AG10803 (cell line): ENCODE data around the gene RFX1.

Source experiments
- DNase-seq: peaks from one replicate; pipeline ENCODE4 v3.0.0; 2010; ENCODE audit warnings: low read depth
- H3K4me3 ChIP-seq: 2 replicates; pipeline ENCODE4 v1.5.1; 2011; ENCODE audit warnings: mild to moderate bottlenecking, low read length, control low read depth
- CTCF ChIP-seq: conservative IDR thresholded peaks from 2 replicates; pipeline ENCODE4 v1.5.1; 2011; ENCODE audit warnings: mild to moderate bottlenecking, low read length, control low read depth, inconsistent platforms

The RFX1 gene

GRCh38 chr19:13986348-13986904, 19.7 kb downstream of the RFX1 start:
- H3K4me3 ChIP-seq = peak overlapping the region; percentile 27
- no peak for TF ChIP-seq CTCF
- DNase-seq = peak; percentile 71

- no peak for DNase-seq
- H3K4me3 ChIP-seq = no peak overlapping the region; the same call in 1 of the 2 replicates
- TF ChIP-seq CTCF = no peak
Observed at GRCh38 chr19:13985771-13986347, 20.3 kb downstream of the RFX1 start.

GRCh38 chr19:13984875-13985741, 21.0 kb downstream of the RFX1 start:
- no peak for DNase-seq
- TF ChIP-seq CTCF = no peak
- no peak overlapping the region for H3K4me3 ChIP-seq

GRCh38 chr19:13984186-13984585, 21.9 kb downstream of the RFX1 start:
- no peak overlapping the region for H3K4me3 ChIP-seq
- DNase-seq = no peak
- no peak for TF ChIP-seq CTCF

GRCh38 chr19:13983213-13983889, 22.8 kb downstream of the RFX1 start:
- no peak for DNase-seq
- H3K4me3 ChIP-seq = no peak overlapping the region
- no peak for TF ChIP-seq CTCF

GRCh38 chr19:13982773-13983172, 23.3 kb downstream of the RFX1 start:
- no peak for TF ChIP-seq CTCF
- H3K4me3 ChIP-seq = no peak overlapping the region
- DNase-seq = no peak
